Naive thymus-derived CD4-positive, alpha-beta T cell (primary cell): Measurements from ENCODE around the gene MOSMO. TPM values are rescaled to one million over a fixed set of nuclear protein-coding genes. Genes with fewer than 3 reads are reported as not detected.

Experiments
- ATAC-seq: fragments of 150-1000 bp; cut with Tn5 transposase; 2 replicates; pipeline ENCODE4 v1.10.0; 2021; ENCODE audit warnings: mild to moderate bottlenecking, moderate library complexity
- CTCF ChIA-PET: fragments of 350-600 bp; sonication (Branson Sonifier 250); formaldehyde crosslinking; loops from one replicate; lab custom pipeline; 2021; ENCODE audit warnings: antibody characterized with exemption; lab: Charles Lee
- POLR2A ChIA-PET: fragments of 350-600 bp; sonication (Branson Sonifier 250); formaldehyde crosslinking; loops from one replicate; lab custom pipeline; 2021; ENCODE audit warnings: antibody characterized with exemption, inconsistent platforms; lab: Charles Lee
- DNase-seq, 9 donors: peaks; one replicate each; pipeline versions ENCODE4 v3.0.0 to v3.0.0-alpha.2; 2020 to 2022; ENCODE audit warnings: mixed read lengths in 1 of 9
- H3K27ac ChIP-seq: one replicate; pipeline ENCODE4 v1.7.0; 2013; ENCODE audit warnings: mild to moderate bottlenecking, low read depth, low read length, moderate library complexity
- H3K27me3 ChIP-seq, 2 donors: one replicate each; pipeline ENCODE4 v1.7.0; 2013; ENCODE audit warnings: low read length in 2 of 2, mild to moderate bottlenecking in 2 of 2, moderate library complexity in 2 of 2; ENCODE audit not compliant: control insufficient read depth in 2 of 2, insufficient read depth in 2 of 2
- H3K36me3 ChIP-seq, 3 experiments: 1 replicate in 2 of 3; 2 replicates in 1 of 3; pipeline ENCODE4 v1.7.0; 2013; ENCODE audit warnings: low read length in 3 of 3, mild to moderate bottlenecking in 3 of 3, moderate library complexity in 1 of 3; ENCODE audit not compliant: insufficient read depth in 3 of 3, control insufficient read depth in 2 of 3
- H3K4me1 ChIP-seq, 2 donors: one replicate each; pipeline ENCODE4 v1.7.0; 2013; ENCODE audit warnings: low read length in 2 of 2, mild to moderate bottlenecking in 2 of 2, moderate library complexity in 1 of 2; ENCODE audit not compliant: control insufficient read depth in 2 of 2, insufficient read depth in 2 of 2
- H3K4me3 ChIP-seq: 2 replicates; pipeline ENCODE4 v1.7.0; 2013; ENCODE audit warnings: mild to moderate bottlenecking, low read length
- H3K9me3 ChIP-seq, 3 experiments: 1 replicate in 2 of 3; 2 replicates in 1 of 3; pipeline ENCODE4 v1.7.0; 2013; ENCODE audit warnings: low read length in 3 of 3; ENCODE audit not compliant: control insufficient read depth in 2 of 3
- H3K27ac Mint-ChIP-seq, 9 donors: one replicate each; pipeline ENCODE4 v1.8.0; 2020 to 2022; ENCODE audit warnings: mixed read lengths in 9 of 9, mild to moderate bottlenecking in 8 of 9, moderate library complexity in 5 of 9, inconsistent platforms in 2 of 9
- H3K27me3 Mint-ChIP-seq, 5 donors: one replicate each; pipeline ENCODE4 v1.8.0; 2021 to 2022; ENCODE audit warnings: mixed read lengths in 5 of 5, mild to moderate bottlenecking in 1 of 5
- H3K36me3 Mint-ChIP-seq, 5 donors: one replicate each; pipeline ENCODE4 v1.8.0; 2020 to 2022; ENCODE audit warnings: mixed read lengths in 5 of 5, mild to moderate bottlenecking in 3 of 5, inconsistent platforms in 1 of 5
- H3K4me1 Mint-ChIP-seq, 7 donors: one replicate each; pipeline ENCODE4 v1.8.0; 2020 to 2022; ENCODE audit warnings: mixed read lengths in 7 of 7, mild to moderate bottlenecking in 3 of 7, inconsistent platforms in 1 of 7
- H3K4me3 Mint-ChIP-seq, 10 donors: one replicate each; pipeline ENCODE4 v1.8.0; 2020 to 2022; ENCODE audit warnings: mild to moderate bottlenecking in 10 of 10, mixed read lengths in 10 of 10, moderate library complexity in 6 of 10, inconsistent platforms in 2 of 10
- H3K9me3 Mint-ChIP-seq, 11 donors: one replicate each; pipeline ENCODE4 v1.8.0; 2020 to 2022; ENCODE audit warnings: mixed read lengths in 11 of 11, mild to moderate bottlenecking in 4 of 11, inconsistent platforms in 1 of 11, moderate library complexity in 1 of 11
- intact Hi-C, 2 donors: fragments of 100-400 bp; cut with micrococcal nuclease; formaldehyde crosslinking; loops; one replicate each; pipeline ENCODE4 v1.15.1; 2023
- polyA plus RNA-seq, 2 donors: library from polyadenylated mRNA; unstranded; fragments of 300-500 nt; fragmentation: Illumina TruSeq; gene quantifications; one replicate each; pipeline ENCODE4 v1.2.3, GENCODE V29; 2021
- total RNA-seq, 6 experiments: library from RNA in 5 of 6; stranded (reverse) in 5 of 6; gene quantifications; 1 replicate in 5 of 6; 2 replicates in 1 of 6; pipeline ENCODE4 v1.2.3 and lab custom pipeline; 2021 to 2026

Gene MOSMO
- total and polyA plus RNA-seq, 7 experiments from 2014 or later: 2.8 to 24.0 (median 9.9) TPM

DNA sequence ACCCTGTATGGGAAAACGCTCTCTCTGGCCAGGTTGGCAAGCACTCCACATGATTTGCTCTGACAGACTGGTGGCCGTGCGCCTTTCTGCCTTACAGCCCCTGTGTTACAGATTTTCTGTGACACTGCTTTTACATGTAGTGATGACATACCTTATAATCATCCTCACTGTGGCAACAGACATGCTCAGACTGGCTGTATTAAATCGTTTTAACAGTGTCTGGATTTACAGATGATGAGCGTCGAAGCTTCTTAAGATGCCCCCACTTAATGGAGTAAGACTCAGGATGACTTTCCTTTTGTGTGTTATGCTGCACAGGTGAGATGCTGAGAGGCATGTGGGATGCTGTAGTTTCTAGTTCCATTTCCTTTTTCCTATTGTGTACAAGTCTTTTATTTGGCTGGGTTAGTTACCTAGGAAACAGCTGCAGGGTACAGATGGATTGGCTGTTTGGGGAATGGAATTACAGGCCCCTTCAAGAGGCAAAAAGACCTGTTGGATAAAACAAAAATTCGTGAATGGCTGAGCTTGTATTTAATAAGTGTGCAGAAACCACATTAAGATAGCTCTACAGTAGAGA is 63.5 kb downstream of the MOSMO start:
- intact Hi-C loops: no loop called here
- ATAC-seq (no peak), DNase-seq (no peak)
- CTCF ChIA-PET: interaction anchor here (1.1 kb wide), 1 partner anchor 117 kb away, joined by 4 read pairs; no protein-coding TSS in a partner anchor
- peaks cover 0 to 14% (median 5%) of the 10 kb centered on the region in 11 donors for H3K9me3 Mint-ChIP-seq
- no peaks in the 10 kb centered on the region for H3K27me3 Mint-ChIP-seq
- no peaks in the 10 kb centered on the region for H3K9me3 ChIP-seq
- no peak overlapping the region for H3K27ac ChIP-seq
- no peaks in the 10 kb centered on the region for H3K27me3 ChIP-seq
- no peak overlapping the region for H3K4me3 Mint-ChIP-seq
- no peak overlapping the region for H3K27ac Mint-ChIP-seq
- POLR2A ChIA-PET: no interaction called here
- H3K4me1 Mint-ChIP-seq: peaks cover 0 to 9% (median 0%) of the 10 kb centered on the region in 7 donors
- no peak overlapping the region for H3K4me3 ChIP-seq
- no peaks in the 10 kb centered on the region for H3K4me1 ChIP-seq
- peaks cover 6 to 10% (median 9%) of the 10 kb centered on the region in 5 donors for H3K36me3 Mint-ChIP-seq
- H3K36me3 ChIP-seq: no peaks in the 10 kb centered on the region

DNA sequence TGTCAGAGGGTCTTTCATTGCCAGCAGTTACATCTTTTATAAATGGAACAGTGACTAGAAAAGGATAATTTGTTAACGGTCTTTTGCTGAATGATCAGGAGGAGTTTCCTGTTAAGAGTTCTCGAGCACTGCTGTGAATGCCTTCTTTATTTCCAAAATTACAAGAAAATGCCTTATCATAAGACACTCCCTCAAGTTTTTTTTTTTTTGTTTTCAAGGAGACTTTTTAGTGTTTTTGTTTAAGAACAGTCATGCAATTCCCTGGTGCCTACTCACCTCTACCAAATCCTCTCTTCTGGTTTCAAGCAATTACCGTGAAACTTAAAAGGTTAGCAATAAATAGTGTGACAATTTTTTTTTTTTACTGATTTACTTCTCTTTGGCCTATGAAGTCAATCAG is 65.4 kb downstream of the MOSMO start:
- CTCF ChIA-PET: interaction anchor here (0.6 kb wide), 1 partner anchor 18 kb away, joined by 3 read pairs; no protein-coding TSS in a partner anchor
- no peaks in the 10 kb centered on the region for H3K4me1 ChIP-seq
- no peaks in the 10 kb centered on the region for H3K36me3 ChIP-seq
- no peak overlapping the region for H3K27ac ChIP-seq
- no peaks in the 10 kb centered on the region for H3K36me3 Mint-ChIP-seq
- no peak overlapping the region for H3K4me3 ChIP-seq
- DNase-seq: no peak
- peak overlapping the region in 6 of 9 donors; percentile 6 to 75 (median 38) for H3K27ac Mint-ChIP-seq
- ATAC-seq: no peak
- intact Hi-C loops: no loop called here
- peaks cover 0 to 5% (median 3%) of the 10 kb centered on the region in 7 donors for H3K4me1 Mint-ChIP-seq
- no peaks in the 10 kb centered on the region for H3K9me3 Mint-ChIP-seq
- POLR2A ChIA-PET: no interaction called here
- H3K27me3 ChIP-seq: no peaks in the 10 kb centered on the region
- no peak overlapping the region for H3K4me3 Mint-ChIP-seq
- no peaks in the 10 kb centered on the region for H3K27me3 Mint-ChIP-seq
- H3K9me3 ChIP-seq: no peaks in the 10 kb centered on the region

DNA sequence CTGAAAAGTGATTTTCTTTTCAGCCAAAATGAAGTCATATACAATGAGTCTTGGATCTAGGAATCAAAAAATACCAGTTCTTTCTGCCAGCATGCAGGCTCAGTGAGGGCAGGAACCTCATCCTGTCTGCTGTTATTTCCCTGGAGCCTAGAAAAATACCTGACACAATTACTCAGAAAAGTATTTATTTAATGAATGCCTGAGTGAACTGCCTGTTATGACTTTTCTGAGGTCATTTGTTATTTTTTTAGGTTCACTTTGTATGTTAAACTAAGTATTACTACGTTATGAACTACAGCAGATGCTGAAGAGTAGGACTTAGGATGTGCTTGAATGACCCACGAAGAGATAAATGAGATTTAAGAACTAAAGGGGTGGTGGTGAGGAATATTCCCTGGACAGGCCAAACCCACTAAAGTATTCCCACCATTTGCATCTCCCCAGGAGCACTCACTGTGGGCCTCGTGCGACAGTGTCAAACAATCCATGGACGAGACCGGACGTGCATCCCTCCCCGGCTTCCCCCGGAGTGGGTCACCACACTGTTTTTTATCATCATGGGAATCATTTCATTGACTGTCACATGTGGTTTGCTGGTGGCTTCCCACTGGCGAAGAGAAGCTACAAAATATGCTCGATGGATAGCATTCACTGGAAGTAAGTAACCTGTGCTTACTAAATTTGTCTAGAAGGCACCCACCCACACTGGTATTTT is 67.3 kb downstream of the MOSMO start:
- no peak overlapping the region for H3K27ac Mint-ChIP-seq
- CTCF ChIA-PET: interaction anchor here (0.7 to 3.8 kb wide), 3 partner anchors 73 to 126 kb away, joined by 3 to 22 read pairs (median 4); no protein-coding TSS in a partner anchor
- DNase-seq: no peak
- no peak for ATAC-seq
- Histone ChIP-seq H3K4me3 (no peak overlapping the region), H3K27me3 (no peaks in the 10 kb centered on the region), H3K36me3 (no peaks in the 10 kb centered on the region), H3K4me1 (no peaks in the 10 kb centered on the region), H3K27ac (no peak overlapping the region), H3K9me3 (no peaks in the 10 kb centered on the region)
- H3K4me3 Mint-ChIP-seq: no peak overlapping the region
- intact Hi-C loops: loop anchor here in 1 of 2 donors (5.0 kb wide), 1 partner anchor 123 kb away; the partner anchor contains the start of gene UQCRC2
- no peaks in the 10 kb centered on the region for H3K27me3 Mint-ChIP-seq
- H3K9me3 Mint-ChIP-seq: no peaks in the 10 kb centered on the region
- H3K4me1 Mint-ChIP-seq: peaks cover 0 to 5% (median 3%) of the 10 kb centered on the region in 7 donors
- POLR2A ChIA-PET: no interaction called here
- no peaks in the 10 kb centered on the region for H3K36me3 Mint-ChIP-seq

DNA sequence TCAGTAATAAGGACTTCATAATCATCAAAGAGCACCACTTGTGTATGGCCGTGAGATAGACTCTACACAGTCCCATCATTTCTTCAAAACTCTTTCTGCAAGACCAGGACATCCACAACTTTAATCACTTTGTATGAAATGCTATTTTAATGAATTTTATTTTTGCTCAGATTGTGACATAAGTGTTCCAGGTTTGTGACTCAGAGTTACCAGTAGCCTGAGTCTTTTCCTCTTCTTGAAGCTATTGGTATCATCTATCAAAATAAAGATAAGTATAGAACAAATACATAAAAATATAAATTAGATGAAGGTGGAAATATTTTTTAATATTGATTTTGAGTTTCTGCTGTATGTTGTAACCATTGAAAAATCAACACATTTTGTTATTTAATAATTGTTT is 67.9 kb downstream of the MOSMO start:
- no peak for DNase-seq

DNA sequence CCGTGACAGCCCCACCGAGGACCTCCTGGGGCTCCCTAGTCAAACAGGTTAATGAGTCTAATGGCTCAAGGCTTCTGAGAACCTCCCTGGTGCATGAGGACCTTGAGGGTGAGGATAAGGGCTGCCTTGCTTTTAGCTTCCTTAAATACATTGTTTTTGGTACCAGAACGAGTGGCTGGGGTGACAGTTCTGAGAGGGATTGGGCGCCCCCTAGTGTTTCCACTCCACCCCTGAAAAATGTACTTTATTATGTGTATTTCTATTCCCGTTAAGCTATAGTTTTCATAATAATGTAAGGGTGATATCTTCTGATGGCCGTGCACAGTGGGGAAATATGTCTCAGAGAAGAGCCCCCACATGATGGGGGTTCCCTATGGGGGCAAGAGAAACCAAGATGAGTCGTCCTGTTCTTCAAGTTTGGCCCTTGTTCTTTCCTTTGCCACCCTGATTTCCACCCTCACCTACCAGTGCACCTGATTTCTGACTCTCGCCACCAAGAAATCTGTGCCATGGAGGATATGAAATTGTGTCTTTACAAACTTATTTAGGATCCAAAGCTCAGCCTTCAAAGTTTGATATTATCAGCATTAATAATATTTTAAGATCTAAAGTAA is 69.9 kb downstream of the MOSMO start:
- intact Hi-C loops: loop anchor here (1.0 to 5.0 kb wide), 5 partner anchors 77 to 421 kb away; partner anchors contain the start of genes PDZD9 (in 2 of the 2), POLR3E (in 1 of the 2) and UQCRC2 (in 1 of the 2)
- POLR2A ChIA-PET: interaction anchor here (0.7 to 2.1 kb wide), 4 partner anchors 14 to 113 kb away, joined by 3 to 13 read pairs (median 4); partner anchors contain the start of gene MOSMO
- no peaks in the 10 kb centered on the region for H3K27me3 ChIP-seq
- no peak overlapping the region for H3K27ac ChIP-seq
- ATAC-seq (peak; percentile 87), DNase-seq (peak; percentile 43 to 73 (median 69))
- peaks cover 0 to 5% (median 2%) of the 10 kb centered on the region in 7 donors for H3K4me1 Mint-ChIP-seq
- CTCF ChIA-PET: interaction anchor here (0.6 to 3.8 kb wide), 27 partner anchors 9 to 909 kb away, joined by 3 to 40 read pairs (median 3); partner anchors contain the start of genes MOSMO, PDZD9 and VWA3A
- H3K9me3 Mint-ChIP-seq: no peaks in the 10 kb centered on the region
- H3K4me3 Mint-ChIP-seq: no peak overlapping the region
- no peak overlapping the region for H3K4me3 ChIP-seq
- H3K9me3 ChIP-seq: no peaks in the 10 kb centered on the region
- H3K36me3 ChIP-seq: no peaks in the 10 kb centered on the region
- H3K27ac Mint-ChIP-seq: peak overlapping the region in 1 of 9 donors; percentile 41
- no peaks in the 10 kb centered on the region for H3K27me3 Mint-ChIP-seq
- no peaks in the 10 kb centered on the region for H3K4me1 ChIP-seq
- H3K36me3 Mint-ChIP-seq: peaks cover 0 to 6% (median 0%) of the 10 kb centered on the region in 5 donors

More for the DNA sequence above, 67.9 kb downstream of the MOSMO start:
- Histone ChIP-seq H3K9me3 (no peaks in the 10 kb centered on the region), H3K27ac (no peak overlapping the region), H3K4me3 (no peak overlapping the region), H3K36me3 (no peaks in the 10 kb centered on the region), H3K4me1 (no peaks in the 10 kb centered on the region), H3K27me3 (no peaks in the 10 kb centered on the region)
- POLR2A ChIA-PET: no interaction called here
- CTCF ChIA-PET: interaction anchor here (0.7 to 3.8 kb wide), 4 partner anchors 74 to 126 kb away, joined by 3 to 40 read pairs (median 13); partner anchors contain the start of gene PDZD9
- H3K27ac Mint-ChIP-seq: peak overlapping the region in 1 of 9 donors; percentile 33
- H3K4me1 Mint-ChIP-seq: peaks cover 0 to 5% (median 3%) of the 10 kb centered on the region in 7 donors
- H3K4me3 Mint-ChIP-seq: no peak overlapping the region
- no peaks in the 10 kb centered on the region for H3K27me3 Mint-ChIP-seq
- intact Hi-C loops: loop anchor here in 1 of 2 donors (5.0 kb wide), 1 partner anchor 123 kb away; the partner anchor contains the start of gene UQCRC2
- peaks cover 0 to 3% (median 0%) of the 10 kb centered on the region in 5 donors for H3K36me3 Mint-ChIP-seq
- H3K9me3 Mint-ChIP-seq: no peaks in the 10 kb centered on the region
- ATAC-seq: no peak

DNA sequence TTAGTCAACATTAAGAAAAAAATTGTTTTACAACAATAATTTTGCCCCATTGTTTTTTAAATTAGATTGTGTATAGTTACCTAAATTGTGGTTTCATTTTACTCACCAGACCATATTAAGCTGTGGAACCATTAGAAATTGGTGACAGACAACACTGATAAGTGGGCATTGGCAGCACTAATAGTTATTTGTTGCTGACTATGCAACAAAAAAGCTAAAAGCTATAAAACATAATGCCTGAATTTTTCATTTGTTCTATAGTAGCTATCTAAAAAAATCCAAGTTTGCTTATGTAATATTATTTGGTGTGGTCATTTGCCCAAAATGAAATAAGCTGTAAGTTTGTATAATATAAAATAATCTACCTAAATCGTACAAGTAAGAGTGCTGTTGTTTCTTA is 70.7 kb downstream of the MOSMO start:
- Histone ChIP-seq H3K9me3 (no peaks in the 10 kb centered on the region), H3K4me3 (no peak overlapping the region), H3K27ac (no peak overlapping the region), H3K4me1 (no peaks in the 10 kb centered on the region), H3K36me3 (no peaks in the 10 kb centered on the region), H3K27me3 (no peaks in the 10 kb centered on the region)
- intact Hi-C loops: loop anchor here in 1 of 2 donors (5.0 kb wide), 1 partner anchor 126 kb away; the partner anchor contains the start of gene UQCRC2
- H3K27ac Mint-ChIP-seq: no peak overlapping the region
- no peak overlapping the region for H3K4me3 Mint-ChIP-seq
- POLR2A ChIA-PET: interaction anchor here (0.7 to 2.1 kb wide), 4 partner anchors 12 to 110 kb away, joined by 3 to 13 read pairs (median 4); partner anchors contain the start of gene MOSMO
- DNase-seq (no peak), ATAC-seq (no peak)
- H3K27me3 Mint-ChIP-seq: no peaks in the 10 kb centered on the region
- H3K36me3 Mint-ChIP-seq: peaks cover 0 to 7% (median 0%) of the 10 kb centered on the region in 5 donors
- CTCF ChIA-PET: interaction anchor here (0.6 to 3.8 kb wide), 13 partner anchors 12 to 215 kb away, joined by 3 to 31 read pairs (median 4); partner anchors contain the start of genes MOSMO, PDZD9 and VWA3A
- H3K9me3 Mint-ChIP-seq: no peaks in the 10 kb centered on the region
- H3K4me1 Mint-ChIP-seq: peaks cover 0 to 5% (median 0%) of the 10 kb centered on the region in 7 donors
